Ureter (tissue), 1 donor: ENCODE results near the gene POU2F1. TPM values are rescaled to one million over a fixed set of nuclear protein-coding genes. Genes with fewer than 3 reads are reported as not detected.
"Not testable (repeated sequence)": the region's sequence is repeated elsewhere in the genome, so short reads cannot be mapped to it uniquely, and the experiment has no call there.

Experiments
- DNase-seq: peaks from one replicate; pipeline ENCODE4 v3.0.0-alpha.2; 2020; ENCODE audit warnings: low spot score
- total RNA-seq: library from RNA; stranded (reverse); gene quantifications from one replicate; pipeline ENCODE4 v1.2.4, GENCODE V29; 2023
- donor health status: DM: yes; HTN: yes; CAD: no.

Gene POU2F1
- total RNA-seq, 1 donor from 2014 or later = 31.5 TPM

- DNase-seq = no peak
Measured at GRCh38 chr1:167231873-167232450, 11.3 kb downstream of the POU2F1 start.

- no peak for DNase-seq
Measured at GRCh38 chr1:167232801-167233200, 12.1 kb downstream of the POU2F1 start.

- DNase-seq = no peak
Measured at GRCh38 chr1:167233373-167233772, 12.7 kb downstream of the POU2F1 start.

GRCh38 chr1:167237000-167237399, 16.3 kb downstream of the POU2F1 start:
- no peak for DNase-seq

- DNase-seq = no peak
Measured at GRCh38 chr1:167238713-167239112, 18.0 kb downstream of the POU2F1 start.

- DNase-seq = no peak
Measured at GRCh38 chr1:167239257-167239656, 18.6 kb downstream of the POU2F1 start.

GRCh38 chr1:167244244-167244643, 23.6 kb downstream of the POU2F1 start:
- DNase-seq = no peak

GRCh38 chr1:167245168-167245567, 24.5 kb downstream of the POU2F1 start:
- not testable (repeated sequence) for DNase-seq

- DNase-seq = no peak
Measured at GRCh38 chr1:167246971-167247370, 26.3 kb downstream of the POU2F1 start.

- DNase-seq = no peak
Measured at GRCh38 chr1:167247754-167248153, 27.1 kb downstream of the POU2F1 start.

GRCh38 chr1:167248707-167249642, 28.3 kb downstream of the POU2F1 start:
- DNase-seq = no peak

GRCh38 chr1:167249702-167250101, 29.0 kb downstream of the POU2F1 start:
- no peak for DNase-seq

- no peak for DNase-seq
Measured at GRCh38 chr1:167250482-167250881, 29.8 kb downstream of the POU2F1 start.

- no peak for DNase-seq
Measured at GRCh38 chr1:167251472-167251871, 30.8 kb downstream of the POU2F1 start.

GRCh38 chr1:167252986-167253385, 32.3 kb downstream of the POU2F1 start:
- no peak for DNase-seq

GRCh38 chr1:167258858-167259257, 38.2 kb downstream of the POU2F1 start:
- DNase-seq = no peak

GRCh38 chr1:167262836-167263235, 42.1 kb downstream of the POU2F1 start:
- DNase-seq = no peak

- no peak for DNase-seq
Measured at GRCh38 chr1:167263344-167263743, 42.7 kb downstream of the POU2F1 start.

GRCh38 chr1:167263819-167264464, 43.3 kb downstream of the POU2F1 start:
- DNase-seq = no peak

- no peak for DNase-seq
Measured at GRCh38 chr1:167266965-167267364, 46.3 kb downstream of the POU2F1 start.

- no peak for DNase-seq
Measured at GRCh38 chr1:167268347-167268787, 47.7 kb downstream of the POU2F1 start.

GRCh38 chr1:167270349-167271092, 49.8 kb downstream of the POU2F1 start:
- DNase-seq = no peak
